HG02678 (cell line): Measurements from ENCODE around the gene ORAI2.
A peak's percentile ranks its signal among the peaks of the same experiment; 100 is the strongest.
"Not testable (repeated sequence)": the region's sequence is repeated elsewhere in the genome, so short reads cannot be mapped to it uniquely, and the experiment has no call there.

Experiments
- ATAC-seq: cut with Tn5 transposase; IDR thresholded peaks from one replicate; pipeline ENCODE4 v1.9.1; 2021; ENCODE audit warnings: mild to moderate bottlenecking, moderate library complexity; ENCODE audit not compliant: unreplicated experiment

Gene ORAI2

GRCh38 chr7:102468478-102469350 lies 35.3 kb downstream of the ORAI2 start:
- ATAC-seq = no peak

GRCh38 chr7:102469351-102469971 lies 36.1 kb downstream of the ORAI2 start:
- ATAC-seq = no peak

- ATAC-seq = no peak
Observed at GRCh38 chr7:102469972-102470825, 36.8 kb downstream of the ORAI2 start.

- ATAC-seq = no peak
Observed at GRCh38 chr7:102471791-102472125, 38.4 kb downstream of the ORAI2 start.

GRCh38 chr7:102472126-102473041 lies 39.0 kb downstream of the ORAI2 start:
- no peak for ATAC-seq

GRCh38 chr7:102473271-102473991 lies 40.1 kb downstream of the ORAI2 start:
- ATAC-seq = no peak

GRCh38 chr7:102474116-102474515 lies 40.7 kb downstream of the ORAI2 start:
- ATAC-seq = not testable (repeated sequence)

GRCh38 chr7:102474736-102475435 lies 41.5 kb downstream of the ORAI2 start:
- ATAC-seq = not testable (repeated sequence)

GRCh38 chr7:102478314-102479208 lies 45.2 kb downstream of the ORAI2 start, which contains the start of gene POLR2J:
Gene POLR2J (minus strand): TSS chr7:102478922. CDS start chr7:102478860, 62 bp downstream.
- ATAC-seq = peak; percentile 86

GRCh38 chr7:102479209-102479584 lies 45.8 kb downstream of the ORAI2 start:
- ATAC-seq = peak; percentile 36

- ATAC-seq = not testable (repeated sequence)
Observed at GRCh38 chr7:102479982-102480637, 46.7 kb downstream of the ORAI2 start.

- not testable (repeated sequence) for ATAC-seq
Observed at GRCh38 chr7:102481962-102482361, 48.6 kb downstream of the ORAI2 start.

GRCh38 chr7:102484317-102484716 lies 50.9 kb downstream of the ORAI2 start:
- not testable (repeated sequence) for ATAC-seq

GRCh38 chr7:102490529-102491075 lies 57.2 kb downstream of the ORAI2 start:
- peak; percentile 36 for ATAC-seq

GRCh38 chr7:102493220-102493935 lies 60.0 kb downstream of the ORAI2 start:
- peak; percentile 32 for ATAC-seq

- ATAC-seq = not testable (repeated sequence)
Observed at GRCh38 chr7:102494026-102494425, 60.7 kb downstream of the ORAI2 start.
